Suppressor macrophage treated with lipopolysaccharide for 4 hours (primary cell): Measurements from ENCODE around the gene PRKAR1B.
"Not testable (repeated sequence)": the region's sequence is repeated elsewhere in the genome, so short reads cannot be mapped to it uniquely, and the experiment has no call there.

ENCODE experiments used
- DNase-seq: peaks from one replicate; pipeline ENCODE4 v3.0.0-alpha.2; 2020

The PRKAR1B gene

DNA sequence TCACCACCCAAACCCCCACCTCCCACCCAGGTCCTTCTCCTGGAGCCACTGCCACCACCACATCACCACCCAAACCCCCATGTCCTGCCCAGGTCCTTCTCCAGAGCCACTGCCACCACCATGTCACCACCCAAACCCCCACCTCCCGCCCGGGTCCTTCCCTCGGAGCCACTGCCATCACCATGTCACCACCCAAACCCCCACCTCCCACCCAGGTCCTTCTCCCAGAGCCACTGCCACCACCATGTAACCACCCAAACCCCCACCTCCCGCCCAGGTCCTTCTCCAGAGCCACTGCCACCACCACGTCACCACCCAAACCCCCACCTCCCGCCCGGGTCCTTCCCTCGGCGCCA, 175.5 kb downstream of the PRKAR1B start:
- DNase-seq, result not testable (repeated sequence)

DNA sequence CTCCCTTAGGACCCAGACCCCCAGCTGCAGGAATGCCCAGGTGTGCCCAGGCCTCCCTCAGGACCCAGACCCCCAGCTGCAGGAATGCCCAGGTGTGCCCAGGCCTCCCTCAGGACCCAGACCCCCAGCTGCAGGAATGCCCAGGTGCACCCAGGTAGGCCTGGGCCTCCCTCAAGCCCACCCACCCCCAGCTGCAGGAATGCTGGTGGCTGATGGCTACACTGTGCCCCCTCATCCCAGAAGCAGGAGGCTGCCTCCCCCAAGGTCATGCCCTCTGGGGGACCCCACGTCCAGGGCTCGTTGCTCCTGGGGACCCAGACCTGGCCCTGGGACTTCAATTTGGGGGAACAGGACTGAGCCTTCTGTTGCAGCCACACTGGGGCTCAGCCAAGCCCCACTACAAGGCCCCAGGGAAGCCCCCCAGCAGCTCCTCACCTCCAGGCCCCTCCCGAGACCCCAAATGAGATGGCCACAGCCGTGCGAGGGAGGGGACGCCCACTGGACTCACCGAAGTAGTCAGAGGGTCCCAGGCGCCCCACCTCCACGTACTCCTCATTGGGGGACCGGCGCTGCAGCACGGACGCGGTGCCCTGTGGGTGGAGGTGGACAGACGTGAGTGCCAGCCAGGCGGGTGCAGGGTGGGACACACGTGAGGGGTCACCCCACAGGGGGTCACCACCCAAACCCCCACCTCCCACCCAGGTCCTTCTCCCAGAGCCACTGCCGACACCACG, 176.0 kb downstream of the PRKAR1B start:
- DNase-seq, result no peak

DNA sequence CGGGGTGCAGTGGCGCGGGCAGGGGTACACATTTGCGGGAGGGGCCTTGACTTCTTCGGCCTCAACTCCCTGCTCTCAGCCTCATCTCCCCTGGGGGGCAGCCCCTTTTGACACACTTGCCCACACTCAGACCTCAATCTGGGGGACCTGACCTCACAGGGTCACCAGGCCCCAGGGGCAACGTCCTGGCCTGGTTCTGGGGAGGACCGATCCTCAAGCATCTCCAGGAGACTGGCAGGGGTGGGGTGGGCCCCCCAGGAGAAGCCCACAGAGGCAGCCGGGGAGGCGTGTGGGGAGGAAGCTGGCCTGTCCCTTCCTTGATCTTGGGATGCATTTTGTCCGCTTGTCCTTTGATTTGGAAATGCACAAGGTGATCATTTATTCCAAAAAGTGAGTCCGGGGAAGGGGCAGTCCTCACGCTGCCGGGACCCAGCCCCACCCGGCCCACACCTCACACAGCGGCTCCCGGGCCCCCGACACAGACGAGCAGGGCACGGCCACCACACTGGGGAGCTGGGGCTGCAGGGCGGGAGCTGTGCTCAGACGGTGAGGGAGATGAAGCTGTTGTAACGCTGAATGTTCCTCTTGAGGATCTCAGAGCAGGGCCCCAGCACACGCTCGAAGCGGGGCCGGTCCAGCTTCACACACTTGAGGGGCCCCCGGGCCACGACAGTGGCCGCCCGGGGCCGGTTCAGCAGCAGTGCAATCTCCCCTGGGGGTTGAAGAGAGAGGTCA, 177.0 kb downstream of the PRKAR1B start:
- no peak for DNase-seq

DNA sequence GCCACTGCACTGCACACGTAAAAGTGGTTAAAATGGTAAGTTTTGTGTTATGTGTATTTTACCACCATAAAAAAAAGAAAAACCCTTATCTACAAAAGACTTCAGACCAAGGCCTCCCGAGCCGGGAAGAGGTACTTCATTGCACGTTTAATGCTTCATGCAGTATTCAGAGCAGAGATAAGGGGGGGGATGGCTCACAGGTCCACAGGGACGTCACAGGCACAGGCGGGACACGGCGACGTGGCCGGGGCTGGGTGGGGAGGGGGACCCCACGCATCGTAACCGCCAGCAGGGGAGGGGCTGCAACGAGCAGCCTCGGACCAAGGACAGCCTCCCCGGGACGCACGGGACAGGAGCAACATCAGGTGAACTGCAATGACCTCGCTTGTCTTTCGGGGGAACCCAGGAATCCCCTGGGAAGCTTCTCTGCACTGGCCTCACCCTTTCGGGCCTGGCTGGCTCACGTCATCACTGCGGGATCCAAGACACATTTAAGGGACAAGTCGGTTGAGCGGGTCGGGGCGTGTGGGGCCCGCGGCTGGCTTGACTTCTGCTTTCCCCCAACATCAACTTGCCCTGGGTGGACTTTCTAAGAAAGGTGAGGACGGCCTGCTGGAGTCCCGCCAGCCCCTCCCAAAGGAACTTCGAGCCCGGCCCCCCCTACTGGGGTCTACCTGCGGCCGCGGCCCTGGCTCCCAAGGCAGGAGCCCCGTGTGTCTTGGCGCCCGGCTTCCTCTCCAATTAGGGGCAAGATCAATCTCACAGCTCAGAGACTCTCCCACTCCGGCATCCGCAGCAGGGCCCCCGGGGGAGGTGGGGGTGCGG, 177.8 kb downstream of the PRKAR1B start:
- no peak for DNase-seq

DNA sequence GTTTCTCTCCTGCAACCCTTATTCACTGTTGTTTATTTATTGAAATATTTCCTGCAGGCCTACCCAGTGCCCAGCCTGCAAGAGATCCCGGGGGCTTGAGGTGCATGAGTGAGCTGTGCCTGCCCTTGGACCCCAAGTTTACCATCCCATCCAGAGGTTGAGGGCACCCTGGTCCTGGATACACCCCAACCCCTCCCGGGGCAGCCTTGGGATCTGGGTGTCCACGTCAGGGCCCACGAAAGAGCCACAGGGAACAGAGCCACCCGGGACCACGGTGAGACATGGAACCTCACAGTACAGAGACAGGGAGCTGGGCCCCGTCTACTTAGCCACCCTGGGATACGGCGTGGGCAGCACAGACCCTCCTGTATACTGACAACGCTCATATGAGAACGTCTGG, 178.7 kb downstream of the PRKAR1B start:
- DNase-seq, result no peak

DNA sequence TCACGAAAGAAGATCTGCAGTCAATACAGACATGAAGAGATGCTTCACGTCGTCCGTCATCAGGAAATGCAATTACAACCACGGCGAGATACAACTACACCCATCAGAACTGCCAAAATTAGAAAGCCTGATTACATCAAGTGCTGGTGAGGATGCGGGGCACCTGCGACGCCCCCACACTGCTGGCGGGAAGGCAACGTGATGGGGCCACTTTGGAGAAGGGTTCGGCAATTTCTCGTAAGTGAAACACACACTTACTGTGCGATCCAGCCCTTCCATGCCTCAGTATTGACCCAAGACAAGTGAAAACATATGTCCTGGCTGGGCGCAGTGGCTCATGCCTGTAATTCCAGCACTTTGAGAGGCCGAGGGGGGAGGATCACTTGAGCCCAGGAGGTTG, 181.6 kb downstream of the PRKAR1B start:
- DNase-seq, result no peak

DNA sequence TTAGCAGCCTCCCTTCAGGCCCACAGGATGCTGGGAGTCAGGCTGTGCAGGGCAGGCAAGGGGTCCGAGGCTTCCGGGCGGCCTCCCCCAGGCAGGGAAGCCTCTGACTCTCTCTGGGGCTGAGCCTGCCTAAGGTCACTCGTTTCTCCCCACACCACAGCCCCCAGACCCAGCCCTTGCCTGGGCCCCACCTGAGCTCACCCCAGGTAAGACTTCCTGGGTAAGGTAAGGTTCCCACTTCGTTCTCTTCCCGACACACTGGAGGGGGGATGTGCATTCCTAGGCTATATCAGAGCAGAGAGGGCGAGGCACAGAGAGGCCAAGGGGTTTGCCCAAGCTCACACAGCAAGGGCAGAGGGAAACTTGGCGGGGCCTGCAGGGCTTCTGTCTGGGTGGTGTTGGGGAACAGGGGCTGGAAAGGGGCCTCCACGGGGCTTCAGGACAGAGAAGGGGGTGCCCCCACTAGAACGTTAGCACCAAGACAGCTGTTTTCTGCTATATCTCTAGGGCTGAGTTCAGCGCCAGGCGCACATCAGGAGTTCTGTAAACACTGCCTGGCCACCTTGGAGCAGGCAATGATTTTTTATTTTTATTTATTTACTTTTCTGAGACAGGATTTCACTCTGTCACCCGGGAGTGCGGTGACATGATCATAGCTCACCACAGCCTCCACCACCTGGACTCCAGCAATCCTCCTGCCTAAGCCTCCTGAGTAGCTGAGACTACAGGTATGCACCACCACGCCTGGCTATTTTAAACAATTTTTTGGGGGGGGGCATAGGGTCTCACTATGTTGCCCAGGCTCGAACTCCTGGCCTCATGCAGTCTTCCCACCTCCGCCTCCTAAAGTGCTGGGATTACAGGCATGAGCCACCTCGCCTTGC, 182.5 kb downstream of the PRKAR1B start:
- no peak for DNase-seq

DNA sequence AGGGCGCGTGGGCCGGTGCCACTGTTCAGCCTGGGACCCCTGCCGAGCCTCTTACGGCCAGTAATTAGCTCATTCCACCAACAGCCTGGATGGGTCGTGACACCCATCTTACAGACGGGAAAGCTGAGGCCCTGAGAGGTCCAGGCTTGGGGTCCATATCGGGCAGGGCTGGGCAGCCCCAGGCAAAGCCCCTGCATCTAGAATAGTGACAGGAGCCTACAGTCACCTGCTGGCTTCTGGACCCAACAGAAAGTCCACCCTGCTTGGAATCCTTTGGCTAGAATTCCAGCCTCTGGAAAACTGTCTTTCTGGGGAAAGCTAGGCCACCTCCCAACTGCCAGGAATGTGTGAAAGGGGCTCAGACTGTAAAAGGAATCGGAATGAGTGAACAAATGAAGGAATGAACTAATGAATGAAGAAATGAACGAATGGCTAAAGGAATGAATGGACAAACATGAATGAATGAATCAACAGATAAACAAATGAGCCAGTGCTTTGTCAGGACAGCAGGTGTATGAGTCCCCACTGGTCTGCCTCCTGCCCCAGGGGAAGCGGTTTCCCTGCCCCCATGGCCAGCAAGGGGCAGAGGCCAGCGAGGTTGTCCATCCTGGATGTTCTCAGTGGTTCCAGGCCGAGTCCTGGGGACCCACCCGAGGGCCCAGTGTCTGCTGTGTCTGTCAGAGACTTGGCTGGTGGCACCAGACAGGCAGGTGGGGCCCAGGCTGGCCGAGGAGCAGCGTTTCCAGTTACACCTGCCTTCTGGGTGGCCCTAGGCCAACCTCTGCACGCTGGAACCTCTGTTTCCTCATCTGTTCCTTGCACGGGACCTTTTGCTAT, 183.4 kb downstream of the PRKAR1B start:
- DNase-seq, result no peak

DNA sequence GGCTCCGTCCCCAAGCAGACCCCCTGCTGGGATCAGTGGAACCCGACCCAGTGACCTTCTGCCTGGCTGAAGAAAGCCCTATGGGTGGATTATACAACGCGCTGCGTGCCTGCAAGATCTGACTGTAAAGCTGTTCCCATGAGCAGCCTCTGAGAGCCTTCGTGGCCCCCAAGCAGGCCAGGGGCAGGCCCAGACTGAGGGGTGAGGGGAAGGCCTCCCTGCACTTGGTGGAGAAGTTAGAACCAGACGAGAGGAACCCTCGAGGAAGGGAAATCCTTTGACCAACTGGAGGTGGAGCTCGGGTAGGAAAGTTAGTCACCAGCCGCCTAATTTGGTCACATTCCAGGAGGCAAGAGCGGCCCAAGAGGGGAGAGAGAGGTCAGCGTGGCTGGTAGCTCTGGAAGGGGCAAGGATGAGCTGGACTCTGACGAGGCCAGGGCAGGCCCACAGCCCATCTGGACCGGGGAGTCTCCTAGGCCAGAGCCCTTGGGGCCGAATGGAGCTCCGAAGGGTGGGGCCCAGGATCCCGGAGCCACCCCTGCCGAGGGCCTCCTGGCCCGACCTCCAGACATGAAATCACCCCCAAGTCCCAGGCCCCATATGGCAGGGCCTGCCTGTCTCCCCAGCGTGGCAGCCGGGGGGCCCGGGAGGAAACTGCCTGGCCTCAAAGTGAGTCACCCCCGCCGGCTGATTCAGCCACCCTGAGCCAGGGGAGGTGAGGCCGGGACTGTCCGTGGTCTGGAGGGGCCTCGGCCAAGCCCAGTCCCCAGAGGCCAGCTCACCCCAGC, 184.2 kb downstream of the PRKAR1B start:
- DNase-seq, result peak; percentile 45

DNA sequence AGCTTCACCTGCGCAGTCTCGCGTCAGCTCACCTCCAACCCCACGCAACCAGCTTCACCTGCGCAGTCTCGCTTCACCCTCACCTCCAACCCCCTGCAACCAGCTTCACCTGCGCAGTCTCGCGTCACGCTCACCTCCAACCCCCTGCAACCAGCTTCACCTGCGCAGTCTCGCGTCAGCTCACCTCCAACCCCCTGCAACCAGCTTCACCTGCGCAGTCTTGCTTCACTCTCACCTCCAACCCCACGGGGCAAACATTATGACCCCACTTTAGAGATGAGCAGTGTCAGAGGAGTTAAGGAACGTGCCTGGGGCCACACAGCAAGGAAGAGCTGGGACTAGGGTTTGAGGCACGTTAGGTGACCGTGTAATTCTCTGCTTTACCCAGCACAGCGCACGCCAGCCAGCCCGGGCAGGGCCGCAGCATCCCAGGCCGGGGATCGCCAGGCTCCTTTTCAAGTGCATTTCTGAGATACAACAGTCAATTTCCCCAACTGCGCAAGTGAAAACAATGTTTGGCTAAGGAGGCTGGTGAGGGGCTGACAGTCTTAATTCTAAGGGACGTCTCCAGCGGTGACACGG, 184.9 kb downstream of the PRKAR1B start:
- DNase-seq, result no peak

DNA sequence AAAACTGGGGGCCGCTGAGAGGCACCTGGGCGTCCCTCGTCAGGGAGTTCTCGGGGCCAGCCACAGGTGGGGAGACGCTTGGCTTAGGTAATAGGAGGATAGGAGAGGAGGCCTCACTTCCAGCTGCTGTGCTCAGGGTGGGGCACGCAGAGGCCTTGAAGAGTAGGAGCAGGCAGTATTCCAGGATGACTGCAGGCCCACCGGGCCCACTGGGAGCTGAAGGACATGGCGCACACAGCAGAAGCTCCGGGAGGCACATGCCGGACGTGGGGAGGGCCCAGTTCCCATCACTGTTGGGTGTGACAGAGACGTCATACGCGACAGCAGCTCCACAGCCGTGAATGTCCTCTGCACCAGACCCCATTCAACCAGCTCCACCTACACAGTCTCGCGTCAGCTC, 185.4 kb downstream of the PRKAR1B start:
- DNase-seq, result no peak

DNA sequence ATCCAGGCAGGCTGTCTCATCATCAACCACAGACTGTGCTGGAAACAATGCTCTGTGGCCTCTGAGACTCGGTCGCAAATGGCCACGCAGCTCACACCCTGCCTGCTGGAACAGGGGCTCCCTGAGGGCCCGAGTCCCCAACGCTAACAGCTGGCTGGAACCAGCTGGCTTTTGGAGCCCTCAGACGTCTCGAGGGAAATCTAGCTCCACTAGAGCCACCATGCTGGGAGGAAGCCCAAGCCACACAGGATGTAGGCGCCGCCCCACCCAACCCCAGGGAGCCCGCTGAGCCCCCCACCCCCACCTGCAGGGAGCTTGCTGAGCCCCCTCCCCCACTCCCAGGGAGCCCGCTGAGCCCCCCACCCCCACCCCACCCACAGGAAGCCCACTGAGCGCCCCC, 186.1 kb downstream of the PRKAR1B start:
- no peak for DNase-seq

DNA sequence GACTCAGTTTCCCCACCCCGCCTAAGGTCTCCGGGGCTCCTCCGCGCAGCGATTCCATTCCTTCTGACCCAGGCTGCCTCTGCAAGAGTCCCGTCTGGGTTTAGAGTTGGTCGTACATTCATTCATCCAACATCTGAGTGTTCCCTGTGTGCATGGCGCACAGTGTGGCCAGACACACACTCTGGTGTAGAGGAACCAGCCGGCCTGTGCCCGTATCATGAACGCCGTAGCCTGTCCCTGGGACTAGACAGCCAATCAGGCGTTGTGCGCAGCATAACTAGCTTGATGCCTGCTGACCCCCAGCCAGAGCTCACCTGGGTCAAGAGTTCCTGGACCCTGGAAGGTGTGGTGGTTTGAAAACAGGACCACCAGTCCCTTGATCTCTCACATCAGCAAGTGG, 186.5 kb downstream of the PRKAR1B start:
- DNase-seq, result no peak

DNA sequence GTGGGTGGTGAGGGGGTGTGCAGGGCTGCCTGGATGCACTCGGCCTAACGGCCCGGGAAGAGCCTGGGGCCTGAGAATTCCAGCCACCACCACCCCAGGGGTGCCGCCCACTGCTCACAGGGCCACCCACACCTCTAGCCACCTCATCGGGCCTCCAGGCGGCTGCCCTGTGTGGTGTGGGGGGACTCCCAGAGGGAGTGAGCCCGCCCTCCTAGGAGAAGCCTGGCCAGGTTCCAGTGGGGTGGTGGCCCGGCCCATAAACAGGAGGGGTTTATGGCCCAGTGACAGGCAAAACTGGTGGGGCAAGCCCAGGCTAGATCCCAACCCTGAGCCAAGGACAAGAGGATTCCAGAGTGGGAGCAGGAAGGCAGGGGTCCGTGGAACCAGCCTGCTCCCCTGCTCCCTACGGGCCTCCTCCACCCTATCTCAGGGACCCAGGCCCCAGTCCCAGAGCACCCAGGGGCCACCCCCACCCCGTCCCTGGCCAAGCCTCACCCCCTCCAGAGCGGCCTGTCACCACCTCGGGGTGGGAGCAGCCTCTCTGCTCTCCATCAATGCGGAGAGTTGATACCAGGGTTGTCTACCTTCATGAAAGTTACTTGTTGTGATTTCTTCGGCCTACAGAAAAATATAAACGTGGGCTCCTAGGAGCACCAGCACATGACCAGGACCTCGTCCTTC, 187.2 kb downstream of the PRKAR1B start:
- no peak for DNase-seq

DNA sequence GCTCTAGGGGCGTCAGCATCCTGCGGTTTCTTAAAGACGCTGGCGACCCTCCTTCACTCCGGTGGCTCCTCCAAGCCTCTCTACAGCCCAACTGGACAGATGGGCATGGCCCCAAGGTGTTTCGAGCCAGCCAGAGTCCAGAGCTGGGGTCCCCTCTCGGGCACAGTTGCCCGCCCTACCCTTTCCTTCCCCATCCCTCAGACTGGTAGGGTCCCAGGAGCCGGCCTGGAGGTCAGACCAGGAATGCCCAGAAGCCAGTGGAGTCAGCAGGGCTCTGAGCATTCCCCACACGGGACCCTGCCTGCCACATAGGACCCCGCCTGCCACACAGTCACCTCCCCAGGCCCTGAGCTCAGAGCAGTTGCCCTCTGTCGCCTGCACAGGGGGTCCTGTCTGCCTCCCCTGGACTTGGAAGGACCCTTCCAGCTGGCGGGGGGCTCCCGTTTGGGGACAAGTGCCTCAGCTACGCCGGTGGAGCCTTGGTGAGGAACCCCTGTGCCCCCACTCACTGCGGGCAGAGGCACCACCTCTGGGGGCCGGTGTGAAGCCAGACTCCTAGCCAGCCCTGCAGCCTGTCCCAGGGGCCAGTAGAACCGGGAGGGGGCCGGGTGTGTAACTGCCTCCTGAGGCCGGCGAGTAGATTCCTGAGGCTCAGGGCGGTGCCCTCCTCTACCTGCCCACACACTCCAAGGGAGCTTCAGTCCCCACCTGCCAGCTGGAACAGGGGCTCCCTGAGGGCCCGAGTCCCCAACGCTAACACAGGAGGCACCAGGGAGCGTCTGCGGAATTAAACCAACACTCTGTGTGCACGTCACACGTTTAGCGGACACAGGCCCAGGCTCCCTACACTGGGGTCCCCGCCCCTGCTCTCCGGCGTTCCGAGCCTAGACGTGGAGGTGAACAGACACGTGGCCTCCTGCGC, 188.1 kb downstream of the PRKAR1B start:
- DNase-seq, result no peak

DNA sequence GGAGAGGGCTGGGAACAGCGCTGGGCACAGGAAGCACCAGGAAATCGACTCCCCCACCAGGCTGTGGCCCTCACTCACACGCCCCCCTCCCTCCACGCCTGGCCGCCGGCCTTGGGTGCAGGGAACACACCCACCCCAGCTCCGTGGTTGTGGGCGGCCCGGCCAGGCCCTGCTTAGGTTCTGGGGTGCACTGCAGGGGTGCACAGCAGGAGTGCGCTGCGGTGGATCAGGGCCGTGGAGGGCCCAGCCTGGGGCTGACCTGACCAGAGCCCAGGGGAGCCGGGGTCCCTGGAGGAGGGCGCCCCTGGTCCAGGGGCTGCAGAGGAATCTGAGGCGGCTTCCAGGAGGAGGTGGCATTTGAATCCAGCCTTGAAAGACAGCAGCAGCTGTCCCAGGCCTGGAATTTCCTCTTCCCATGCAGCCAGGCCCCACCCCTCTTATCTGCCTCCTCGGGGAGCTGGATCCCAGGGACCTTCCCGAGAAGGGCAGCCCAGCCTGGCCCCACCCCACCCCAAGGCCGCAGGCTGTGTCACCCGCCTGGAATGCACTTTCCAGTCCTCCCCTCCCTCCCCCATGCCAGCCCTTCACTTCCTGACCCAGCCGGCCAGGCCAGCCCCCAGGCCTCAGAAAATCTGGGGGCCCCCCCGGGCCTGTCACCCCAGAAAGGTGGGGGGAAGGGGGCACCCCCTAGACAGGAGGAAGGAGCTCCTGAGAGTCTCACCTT, 189.0 kb downstream of the PRKAR1B start:
- no peak for DNase-seq

DNA sequence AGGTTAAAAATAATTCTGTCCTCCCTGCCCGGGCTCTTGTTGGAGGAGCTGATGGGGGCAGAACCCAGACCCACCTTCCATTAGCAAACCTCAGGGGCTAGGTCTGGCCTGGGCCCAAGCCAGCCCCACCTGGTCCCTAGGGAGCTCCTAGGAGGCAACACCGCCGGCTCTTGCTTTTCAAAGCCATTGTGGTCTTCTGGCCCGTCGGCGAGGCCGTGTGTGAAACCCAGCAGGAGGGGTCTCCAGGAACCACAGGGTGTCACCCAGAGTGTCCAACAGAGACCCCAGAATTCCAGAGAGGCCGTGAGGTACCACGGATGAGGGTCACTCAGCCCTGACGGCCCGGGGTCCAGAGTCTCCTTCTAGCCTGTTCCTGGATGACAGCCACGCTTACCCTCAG, 190.8 kb downstream of the PRKAR1B start:
- DNase-seq, result no peak

DNA sequence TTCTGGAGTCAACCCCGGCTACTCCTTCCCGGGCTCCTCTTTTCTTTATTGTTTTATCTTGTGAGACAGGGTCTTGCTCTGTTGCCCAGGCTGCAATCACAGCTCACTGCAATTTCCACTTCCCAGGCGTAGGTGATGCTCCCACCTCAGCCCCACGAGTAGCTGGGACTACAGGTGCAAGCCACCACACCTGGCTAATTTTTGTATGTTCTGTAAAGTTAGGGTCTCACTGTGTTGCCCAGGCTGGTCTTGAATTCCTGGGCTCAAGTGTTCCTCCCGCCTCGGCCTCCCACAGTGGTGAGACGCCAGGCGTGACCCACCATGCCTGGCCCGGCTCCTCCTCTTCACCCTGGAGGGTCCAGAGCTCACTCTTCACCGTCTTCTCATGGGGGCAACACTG, 192.1 kb downstream of the PRKAR1B start:
- no peak for DNase-seq
